GM18511 (cell line): ENCODE measurements around the gene LMX1B.

Experiments used
- ATAC-seq: cut with Tn5 transposase; IDR thresholded peaks from one replicate; pipeline ENCODE4 v1.9.1; 2021; ENCODE audit warnings: mild to moderate bottlenecking, moderate library complexity; ENCODE audit not compliant: unreplicated experiment

The LMX1B gene

GRCh38 chr9:126693428-126693944 lies 79.8 kb downstream of the LMX1B start:
- ATAC-seq = no peak

GRCh38 chr9:126694206-126695081 lies 80.7 kb downstream of the LMX1B start:
- no peak for ATAC-seq

- ATAC-seq = no peak
Observed at GRCh38 chr9:126695186-126695585, 81.5 kb downstream of the LMX1B start.

GRCh38 chr9:126695701-126696400 lies 82.1 kb downstream of the LMX1B start:
- ATAC-seq = no peak

- ATAC-seq = no peak
Observed at GRCh38 chr9:126696401-126697145, 82.8 kb downstream of the LMX1B start.

- ATAC-seq = no peak
Observed at GRCh38 chr9:126697330-126697729, 83.6 kb downstream of the LMX1B start.

GRCh38 chr9:126698251-126698650 lies 84.5 kb downstream of the LMX1B start:
- no peak for ATAC-seq

- no peak for ATAC-seq
Observed at GRCh38 chr9:126698756-126699155, 85.0 kb downstream of the LMX1B start.

GRCh38 chr9:126699401-126699881 lies 85.7 kb downstream of the LMX1B start:
- no peak for ATAC-seq

GRCh38 chr9:126700296-126700695 lies 86.6 kb downstream of the LMX1B start:
- no peak for ATAC-seq

GRCh38 chr9:126700903-126701812 lies 87.4 kb downstream of the LMX1B start:
- ATAC-seq = no peak

- ATAC-seq = no peak
Observed at GRCh38 chr9:126701813-126702140, 88.0 kb downstream of the LMX1B start.

- no peak for ATAC-seq
Observed at GRCh38 chr9:126702151-126703001, 88.6 kb downstream of the LMX1B start.

GRCh38 chr9:126703002-126703865 lies 89.5 kb downstream of the LMX1B start:
- ATAC-seq = no peak

GRCh38 chr9:126703866-126704156 lies 90.1 kb downstream of the LMX1B start:
- ATAC-seq = no peak

- no peak for ATAC-seq
Observed at GRCh38 chr9:126704157-126704891, 90.6 kb downstream of the LMX1B start.

- ATAC-seq = no peak
Observed at GRCh38 chr9:126704892-126705766, 91.4 kb downstream of the LMX1B start.
